RWPE1 (cell line): ENCODE measurements around the gene MTMR8.

Experiments
- CTCF ChIA-PET: fragments of 350-600 bp; sonication (Branson Sonifier 250); formaldehyde crosslinking; extraction: SDS; loops from one replicate; lab custom pipeline; 2021; lab: Yijun Ruan, JAX
- POLR2A ChIA-PET: fragments of 400-600 bp; formaldehyde crosslinking; extraction: SDS; loops from one replicate; lab custom pipeline; 2020; ENCODE audit warnings: antibody characterized with exemption; ENCODE audit not compliant: low non-redundant PET; lab: Yijun Ruan, JAX
- DNase-seq: peaks from one replicate; pipeline ENCODE4 v3.0.0; 2012; ENCODE audit warnings: low spot score
- H3K27ac ChIP-seq: fragments of 450-650 bp; 2 replicates; pipeline ENCODE4 v1.5.1; 2017
- CTCF ChIP-seq: fragments of 450-650 bp; conservative IDR thresholded peaks from 2 replicates; pipeline ENCODE4 v1.5.1; 2017; ENCODE audit warnings: low read depth, mild to moderate bottlenecking

MTMR8 gene

GRCh38 chrX:64334467-64334866, 60.8 kb downstream of the MTMR8 start:
- no peak for TF ChIP-seq CTCF
- ChIA-PET CTCF (no interaction called here), POLR2A (no interaction called here)
- no peak overlapping the region for H3K27ac ChIP-seq
- DNase-seq, result no peak

- no peak for TF ChIP-seq CTCF
- POLR2A ChIA-PET, result no interaction called here
- CTCF ChIA-PET, result interaction anchor here (0.6 kb wide), 1 partner anchor 11 kb away, joined by 3 read pairs; no protein-coding TSS in a partner anchor
- no peak overlapping the region for H3K27ac ChIP-seq
- DNase-seq, result no peak
Measured at GRCh38 chrX:64330284-64330683, 65.0 kb downstream of the MTMR8 start.

GRCh38 chrX:64321507-64321906, 73.7 kb downstream of the MTMR8 start:
- CTCF ChIA-PET, result no interaction called here
- no peak for DNase-seq
- POLR2A ChIA-PET, result no interaction called here
- no peak for TF ChIP-seq CTCF
- no peak overlapping the region for H3K27ac ChIP-seq

- H3K27ac ChIP-seq, result no peak overlapping the region
- POLR2A ChIA-PET, result interaction anchor here (0.6 kb wide), 1 partner anchor 155 kb away, joined by 5 read pairs; no protein-coding TSS in a partner anchor
- DNase-seq, result no peak
- CTCF ChIA-PET, result no interaction called here
- no peak for TF ChIP-seq CTCF
Measured at GRCh38 chrX:64313624-64314023, 81.6 kb downstream of the MTMR8 start.

- CTCF ChIA-PET, result no interaction called here
- POLR2A ChIA-PET, result no interaction called here
Measured at GRCh38 chrX:64306712-64307111, 88.5 kb downstream of the MTMR8 start.

GRCh38 chrX:64291123-64291522, 104.1 kb downstream of the MTMR8 start:
- H3K27ac ChIP-seq, result no peak overlapping the region
- no peak for TF ChIP-seq CTCF
- ChIA-PET CTCF (no interaction called here), POLR2A (no interaction called here)
- no peak for DNase-seq

More at GRCh38 chrX:64306712-64307111, 88.5 kb downstream of the MTMR8 start:
- H3K27ac ChIP-seq, result no peak overlapping the region
- DNase-seq, result no peak
- no peak for TF ChIP-seq CTCF
